ENCODE data around the gene ATP1B1. TPM values are rescaled to one million over a fixed set of nuclear protein-coding genes. Genes with fewer than 3 reads are reported as not detected.

The ATP1B1 gene
- total and polyA plus RNA-seq, 2 of the 8 experiments (the other 6 are each of a cell fraction or from before 2014, with no cell fraction given): 16.3 to 76.5 TPM

GRCh38 chr1:169113613-169114119, 7.2 kb downstream of the ATP1B1 start:
- Histone ChIP-seq H2BK20ac (ENCODE audit: low read length) (no peak overlapping the region), H4K8ac (ENCODE audit: extremely low read depth, insufficient read depth, low read length) (no peak overlapping the region), H4K91ac (replicated peaks; ENCODE audit: insufficient read length, low read length) (no peak overlapping the region), H3K9ac (replicated peaks in 1 of 4; ENCODE audit: extremely low read depth in 1 of 4, low read depth in 3 of 4, low read length in 3 of 4) (no peak overlapping the region; a peak in 2 of 7 replicates), H3K56ac (replicated peaks; ENCODE audit: insufficient read length, low read depth, low read length) (peak overlapping the region; percentile 24), H4K20me1 (replicated peaks in 1 of 2; ENCODE audit: control insufficient read depth in 1 of 2, insufficient read depth in 2 of 2, low read length in 2 of 2) (peaks cover 5 to 11% of the 10 kb centered on the region in 2 experiments), H3K27ac (ENCODE audit: low read depth, low read length) (peak overlapping the region; percentile 30; the same call in 1 of the 2 replicates), H3K18ac (ENCODE audit: extremely low read depth, low read length) (peak overlapping the region; percentile 86), H3K23ac (ENCODE audit: insufficient read length) (no peak overlapping the region), H2BK5ac (ENCODE audit: low read depth, low read length) (peak overlapping the region; percentile 92; the same call in 1 of the 2 replicates), H3K79me1 (ENCODE audit: low read depth, low read length) (peaks cover 7% of the 10 kb centered on the region; the same call in 1 of the 2 replicates), H4K5ac (ENCODE audit: insufficient read length, low read depth, low read length) (peak overlapping the region; percentile 53), H2AFZ (ENCODE audit: low read length) (no peak overlapping the region), H3K4me2 (ENCODE audit: insufficient read depth in 1 of 2, low read depth in 2 of 2, low read length in 2 of 2) (peak overlapping the region; percentile 46 to 58), H3K23me2 (ENCODE audit: low read depth, low read length) (peaks cover 2% of the 10 kb centered on the region; the same call in 1 of the 2 replicates), H3K4me3 (ENCODE audit: extremely low read depth in 1 of 4, insufficient read depth in 2 of 4, low read depth in 3 of 4, low read length in 4 of 4) (peak overlapping the region in 2 of 4 experiments; percentile 2 to 48; a peak in 2 of 8 replicates), H3K14ac (ENCODE audit: insufficient read length) (no peak overlapping the region), H2AK5ac (ENCODE audit: low read depth, low read length) (peak overlapping the region; percentile 45; the same call in 1 of the 2 replicates), H3K36me3 (ENCODE audit: control insufficient read depth in 2 of 4, insufficient read depth in 4 of 4, low read length in 3 of 4) (peaks cover 2 to 39% (median 15%) of the 10 kb centered on the region in 4 experiments; a peak in 6 of 8 replicates), H2BK12ac (ENCODE audit: low read depth, low read length) (peak overlapping the region; percentile 30; the same call in 1 of the 2 replicates), H3K27me3 (replicated peaks in 1 of 4; ENCODE audit: control insufficient read depth in 3 of 4, extremely low read depth in 1 of 4, insufficient read depth in 3 of 4, low read length in 3 of 4) (no peaks in the 10 kb centered on the region), H3K9me3 (ENCODE audit: insufficient read depth in 2 of 2, low read depth in 1 of 2, low read length in 1 of 2) (no peaks in the 10 kb centered on the region), H2BK120ac (replicated peaks; ENCODE audit: low read depth, low read length) (no peak overlapping the region), H3K4me1 (replicated peaks in 1 of 4; ENCODE audit: control insufficient read depth in 3 of 4, insufficient read depth in 4 of 4, low read length in 3 of 4) (peaks cover 8 to 22% (median 18%) of the 10 kb centered on the region in 4 experiments), H2BK15ac (ENCODE audit: low read length) (no peak overlapping the region), H3K4ac (replicated peaks; ENCODE audit: insufficient read length, low read depth, low read length) (no peak overlapping the region), H3K79me2 (ENCODE audit: control insufficient read depth in 1 of 2, insufficient read depth in 2 of 2, low read length in 2 of 2) (peaks cover 9 to 73% of the 10 kb centered on the region in 2 experiments)
- FAIRE-seq (no peak), DNase-seq (ENCODE audit: low read depth in 1 of 2, low spot score in 2 of 2) (peak in 1 of 2 experiments; percentile 29)
- TF ChIP-seq ASH2L (IDR thresholded peaks at IDR 0.05; ENCODE audit: low read length) (peak; percentile 62), RXRA (IDR thresholded peaks at IDR 0.05; ENCODE audit: insufficient read depth, low read depth, low read length) (no peak), JUND (IDR thresholded peaks at IDR 0.05; ENCODE audit: low read length) (0 out of 2 replicates have a peak, but pooled peaks have one; percentile 14), RAD21 (IDR thresholded peaks at IDR 0.05 in 1 of 2, conservative IDR thresholded peaks at IDR 0.05 in 1 of 2; ENCODE audit: low read depth in 2 of 2, low read length in 2 of 2) (peak; percentile 5 to 18; a peak in 1 of 4 replicates), USF2 (IDR thresholded peaks at IDR 0.05; ENCODE audit: low read length) (no peak), BRCA1 (IDR thresholded peaks at IDR 0.05; ENCODE audit: low read depth, low read length) (no peak), JUN (IDR thresholded peaks at IDR 0.05; ENCODE audit: low read depth, low read length) (no peak), SRF (IDR thresholded peaks at IDR 0.05; ENCODE audit: low read depth, low read length) (peak; percentile 84), YY1 (IDR thresholded peaks at IDR 0.05; ENCODE audit: low read depth, low read length) (0 out of 2 replicates have a peak, but pooled peaks have one; percentile 31), SP1 (IDR thresholded peaks at IDR 0.05; ENCODE audit: low read depth, low read length) (0 out of 2 replicates have a peak, but pooled peaks have one; percentile 31), RBBP5 (IDR thresholded peaks at IDR 0.05; ENCODE audit: borderline replicate concordance, low read depth, low read length) (0 out of 2 replicates have a peak, but pooled peaks have one; percentile 26), BACH1 (IDR thresholded peaks at IDR 0.05; ENCODE audit: low read length) (no peak)
- 73% methylated on average over 4 of the region's 4 CpGs; no CpG with 5 or more reads in 1 of the 2 experiments for WGBS, 2 experiments (ENCODE audit: extremely low coverage in 1 of 2, insufficient coverage in 1 of 2, insufficient read length in 1 of 2, insufficient replicate concordance in 2 of 2, low coverage in 1 of 2, low lambda C conversion rate in 2 of 2, missing lambda C conversion rate in 1 of 2)
- CTCF ChIA-PET (ENCODE audit: partially characterized antibody): interaction anchor here (1.2 kb wide), 1 partner anchor 235 kb away, joined by 3 read pairs; no protein-coding TSS in a partner anchor
- POLR2A ChIA-PET (ENCODE audit: partially characterized antibody): no interaction called here

All from H1 (cell line).